H9 (cell line): ENCODE results near the gene DAB2IP. TPM values are rescaled to one million over a fixed set of nuclear protein-coding genes. Genes with fewer than 3 reads are reported as not detected.

Source experiments
- DNase-seq: peaks from one replicate; pipeline ENCODE4 v3.0.0-alpha.2; 2017
- H2AFZ ChIP-seq: one replicate; pipeline ENCODE4 v1.6.1; 2013; ENCODE audit warnings: mild to moderate bottlenecking, low read length, control low read depth, moderate library complexity
- H2AK5ac ChIP-seq: 2 replicates; pipeline ENCODE4 v1.6.1; 2013; ENCODE audit warnings: low read length, control low read depth, mixed read lengths; ENCODE audit not compliant: insufficient read length
- H2BK120ac ChIP-seq: one replicate; pipeline ENCODE4 v1.6.1; 2013; ENCODE audit warnings: low read depth, mild to moderate bottlenecking, low read length, control low read depth, inconsistent platforms; ENCODE audit not compliant: poor library complexity, severe bottlenecking
- H2BK12ac ChIP-seq: 2 replicates; pipeline ENCODE4 v1.6.1; 2013; ENCODE audit warnings: low read length, control low read depth, mixed read lengths, low read depth; ENCODE audit not compliant: insufficient read length
- H2BK15ac ChIP-seq: 2 replicates; pipeline ENCODE4 v1.6.1; 2013; ENCODE audit warnings: low read depth, low read length, control low read depth
- H2BK20ac ChIP-seq: one replicate; pipeline ENCODE4 v1.6.1; 2013; ENCODE audit warnings: low read depth, mild to moderate bottlenecking, low read length, control low read depth, inconsistent platforms; ENCODE audit not compliant: poor library complexity, severe bottlenecking
- H2BK5ac ChIP-seq: 2 replicates; pipeline ENCODE4 v1.6.1; 2013; ENCODE audit warnings: low read length, control low read depth, mixed read lengths; ENCODE audit not compliant: insufficient read length
- H3K14ac ChIP-seq: 2 replicates; pipeline ENCODE4 v1.6.1; 2013; ENCODE audit warnings: low read length, control low read depth; ENCODE audit not compliant: insufficient read depth
- H3K18ac ChIP-seq: 2 replicates; pipeline ENCODE4 v1.6.1; 2013; ENCODE audit warnings: low read depth, mild to moderate bottlenecking, mixed read lengths, low read length, control low read depth; ENCODE audit not compliant: insufficient read length
- H3K23ac ChIP-seq: 2 replicates; pipeline ENCODE4 v1.6.1; 2013; ENCODE audit warnings: low read length, control low read depth, mixed read lengths, low read depth; ENCODE audit not compliant: insufficient read length
- H3K23me2 ChIP-seq: 2 replicates; pipeline ENCODE4 v1.6.1; 2013; ENCODE audit warnings: low read depth, mild to moderate bottlenecking, mixed read lengths, low read length, control low read depth; ENCODE audit not compliant: insufficient read length, poor library complexity, severe bottlenecking
- H3K27ac ChIP-seq: 2 replicates; pipeline ENCODE4 v1.5.1; 2013; ENCODE audit warnings: low read length, control low read depth, mixed read lengths, low read depth; ENCODE audit not compliant: insufficient read length
- H3K27me3 ChIP-seq: 2 replicates; pipeline ENCODE4 v1.6.1; 2013; ENCODE audit warnings: low read length, control low read depth, inconsistent platforms; ENCODE audit not compliant: insufficient read depth
- H3K4ac ChIP-seq: 2 replicates; pipeline ENCODE4 v1.6.1; 2013; ENCODE audit warnings: low read depth, mild to moderate bottlenecking, control low read depth, inconsistent platforms, low read length, moderate library complexity
- H3K4me1 ChIP-seq: 2 replicates; pipeline ENCODE4 v1.6.1; 2013; ENCODE audit warnings: low read length, control low read depth, inconsistent platforms; ENCODE audit not compliant: insufficient read depth
- H3K4me2 ChIP-seq: 2 replicates; pipeline ENCODE4 v1.6.1; 2013; ENCODE audit warnings: low read length, control low read depth, mixed read lengths; ENCODE audit not compliant: insufficient read length, insufficient read depth
- H3K56ac ChIP-seq: 2 replicates; pipeline ENCODE4 v1.6.1; 2013; ENCODE audit warnings: low read depth, mild to moderate bottlenecking, mixed read lengths, low read length, control low read depth; ENCODE audit not compliant: insufficient read length
- H3K79me1 ChIP-seq: 2 replicates; pipeline ENCODE4 v1.6.1; 2013; ENCODE audit warnings: low read depth, mild to moderate bottlenecking, moderate library complexity, low read length, control low read depth, inconsistent platforms; ENCODE audit not compliant: insufficient read depth, poor library complexity, severe bottlenecking
- H3K79me2 ChIP-seq: 2 replicates; pipeline ENCODE4 v1.6.1; 2013; ENCODE audit warnings: low read length, control low read depth, inconsistent platforms; ENCODE audit not compliant: insufficient read depth
- H3K9ac ChIP-seq: 2 replicates; pipeline ENCODE4 v1.6.1; 2013; ENCODE audit warnings: low read length, control low read depth, mixed read lengths; ENCODE audit not compliant: insufficient read length; ENCODE audit errors: extremely low read depth
- H3K9me3 ChIP-seq: one replicate; pipeline ENCODE4 v1.6.1; 2013; ENCODE audit warnings: low read depth, low read length, inconsistent platforms; ENCODE audit not compliant: control insufficient read depth
- H3T11ph ChIP-seq: one replicate; pipeline ENCODE4 v1.6.1; 2013; ENCODE audit warnings: mild to moderate bottlenecking, low read length, control low read depth, inconsistent platforms
- H4K20me1 ChIP-seq: one replicate; pipeline ENCODE4 v1.6.1; 2013; ENCODE audit not compliant: control insufficient read depth, insufficient read length, insufficient read depth
- H4K5ac ChIP-seq: 2 replicates; pipeline ENCODE4 v1.6.1; 2013; ENCODE audit warnings: low read depth, mild to moderate bottlenecking, mixed read lengths, low read length, control low read depth; ENCODE audit not compliant: insufficient read length
- H4K8ac ChIP-seq: replicated peaks from 2 replicates; pipeline ENCODE4 v1.6.1; 2013; ENCODE audit warnings: low read length, control low read depth, mixed read lengths, low read depth; ENCODE audit not compliant: insufficient read length
- H4K91ac ChIP-seq: 2 replicates; pipeline ENCODE4 v1.6.1; 2013; ENCODE audit warnings: low read depth, mild to moderate bottlenecking, moderate library complexity, mixed read lengths, low read length, control low read depth; ENCODE audit not compliant: insufficient read length
- H3K27ac Mint-ChIP-seq, 3 experiments: 2 replicates in 2 of 3; 3 replicates in 1 of 3; pipeline ENCODE4 v1.8.0; 2020 to 2021; ENCODE audit warnings: mixed read lengths in 3 of 3, mild to moderate bottlenecking in 1 of 3, moderate library complexity in 1 of 3
- H3K27me3 Mint-ChIP-seq: 2 replicates; pipeline ENCODE4 v1.8.0; 2021; ENCODE audit warnings: low read depth, mild to moderate bottlenecking, moderate library complexity, mixed read lengths
- H3K36me3 Mint-ChIP-seq, 3 experiments: 2 replicates in 2 of 3; 3 replicates in 1 of 3; pipeline ENCODE4 v1.8.0; 2020 to 2021; ENCODE audit warnings: low read depth in 3 of 3, mixed read lengths in 3 of 3; ENCODE audit not compliant: insufficient read depth in 1 of 3
- H3K4me1 Mint-ChIP-seq, 2 experiments: 2 replicates each; pipeline ENCODE4 v1.8.0; 2020; ENCODE audit warnings: mixed read lengths in 2 of 2
- H3K4me3 Mint-ChIP-seq, 2 experiments: 2 replicates in 1 of 2; 3 replicates in 1 of 2; pipeline ENCODE4 v1.8.0; 2020 to 2021; ENCODE audit warnings: mild to moderate bottlenecking in 2 of 2, mixed read lengths in 2 of 2, moderate library complexity in 1 of 2
- H3K9me3 Mint-ChIP-seq, 2 experiments: 2 replicates in 1 of 2; 3 replicates in 1 of 2; pipeline ENCODE4 v1.8.0; 2020; ENCODE audit warnings: mild to moderate bottlenecking in 2 of 2, mixed read lengths in 2 of 2, moderate library complexity in 1 of 2
- CTCF ChIP-seq: fragments of 200-600 bp; sonication (generic); conservative IDR thresholded peaks from 3 replicates; pipeline ENCODE4 v1.8.0; 2021; ENCODE audit warnings: antibody characterized with exemption, mild to moderate bottlenecking
- WGBS: extraction: QIAGEN DNeasy Blood & Tissue Kit; methylation state at CpG from one replicate; pipeline ENCODE4 v1.1.7; 2013; ENCODE audit warnings: missing lambda C conversion rate, low lambda C conversion rate, mixed read lengths; ENCODE audit not compliant: insufficient read length; ENCODE audit errors: extremely low coverage; 5-methylcytosine and 5-hydroxymethylcytosine counted together
- total RNA-seq: library from RNA; stranded (reverse); gene quantifications from 2 replicates; pipeline ENCODE4 v1.2.1, GENCODE V29; 2021

The DAB2IP gene
- total RNA-seq, 1 experiment from 2014 or later = 22.6 TPM

GRCh38 chr9:121746411-121746810 is 95.0 kb downstream of the DAB2IP start:
- H3K27ac ChIP-seq = no peak overlapping the region
- DNase-seq = no peak
- no peak overlapping the region for H3K14ac ChIP-seq
- no peak overlapping the region for H2AK5ac ChIP-seq
- Mint-ChIP-seq H3K36me3 (no peaks in the 10 kb centered on the region; a peak in 1 of 7 replicates), H3K4me3 (no peak overlapping the region), H3K9me3 (no peaks in the 10 kb centered on the region), H3K27ac (peak overlapping the region; percentile 62 to 95 (median 82); a peak in 6 of 7 replicates), H3K27me3 (no peaks in the 10 kb centered on the region), H3K4me1 (peaks cover 14 to 21% of the 10 kb centered on the region in 2 experiments)
- H3K23ac ChIP-seq = no peak overlapping the region
- no peak overlapping the region for H2BK15ac ChIP-seq
- no peak overlapping the region for H4K8ac ChIP-seq
- no peak overlapping the region for H3K18ac ChIP-seq
- H3K23me2 ChIP-seq = no peaks in the 10 kb centered on the region
- no peak for TF ChIP-seq CTCF
- H3K9ac ChIP-seq = no peak overlapping the region
- H2BK20ac ChIP-seq = no peak overlapping the region
- H3K79me1 ChIP-seq = no peaks in the 10 kb centered on the region
- no peak overlapping the region for H2BK120ac ChIP-seq
- no peaks in the 10 kb centered on the region for H3K27me3 ChIP-seq
- H3K79me2 ChIP-seq = no peaks in the 10 kb centered on the region
- no peak overlapping the region for H4K5ac ChIP-seq
- no peak overlapping the region for H2BK5ac ChIP-seq
- H3K4me1 ChIP-seq = peaks cover 3% of the 10 kb centered on the region; the same call in 1 of the 2 replicates
- H4K91ac ChIP-seq = no peak overlapping the region
- H2BK12ac ChIP-seq = no peak overlapping the region
- H3T11ph ChIP-seq = no peak overlapping the region
- H3K9me3 ChIP-seq = no peaks in the 10 kb centered on the region
- no peak overlapping the region for H3K4me2 ChIP-seq
- peaks cover 3% of the 10 kb centered on the region for H4K20me1 ChIP-seq
- no peak overlapping the region for H3K56ac ChIP-seq
- no CpG with 5 or more reads among the region's 5 CpGs for WGBS
- H2AFZ ChIP-seq = no peak overlapping the region
- H3K4ac ChIP-seq = no peak overlapping the region
